DMS53 treated with DMSO at 0.1 percent for 48 hours (cell line): ENCODE data around the gene LONP1.
"Not testable (repeated sequence)": the region's sequence is repeated elsewhere in the genome, so short reads cannot be mapped to it uniquely, and the experiment has no call there.

Experiments
- DNase-seq: peaks from one replicate; lab custom pipeline; 2025; ENCODE audit not compliant: unreplicated experiment; lab: John Stamatoyannopoulos, UW

The LONP1 gene, protein sequence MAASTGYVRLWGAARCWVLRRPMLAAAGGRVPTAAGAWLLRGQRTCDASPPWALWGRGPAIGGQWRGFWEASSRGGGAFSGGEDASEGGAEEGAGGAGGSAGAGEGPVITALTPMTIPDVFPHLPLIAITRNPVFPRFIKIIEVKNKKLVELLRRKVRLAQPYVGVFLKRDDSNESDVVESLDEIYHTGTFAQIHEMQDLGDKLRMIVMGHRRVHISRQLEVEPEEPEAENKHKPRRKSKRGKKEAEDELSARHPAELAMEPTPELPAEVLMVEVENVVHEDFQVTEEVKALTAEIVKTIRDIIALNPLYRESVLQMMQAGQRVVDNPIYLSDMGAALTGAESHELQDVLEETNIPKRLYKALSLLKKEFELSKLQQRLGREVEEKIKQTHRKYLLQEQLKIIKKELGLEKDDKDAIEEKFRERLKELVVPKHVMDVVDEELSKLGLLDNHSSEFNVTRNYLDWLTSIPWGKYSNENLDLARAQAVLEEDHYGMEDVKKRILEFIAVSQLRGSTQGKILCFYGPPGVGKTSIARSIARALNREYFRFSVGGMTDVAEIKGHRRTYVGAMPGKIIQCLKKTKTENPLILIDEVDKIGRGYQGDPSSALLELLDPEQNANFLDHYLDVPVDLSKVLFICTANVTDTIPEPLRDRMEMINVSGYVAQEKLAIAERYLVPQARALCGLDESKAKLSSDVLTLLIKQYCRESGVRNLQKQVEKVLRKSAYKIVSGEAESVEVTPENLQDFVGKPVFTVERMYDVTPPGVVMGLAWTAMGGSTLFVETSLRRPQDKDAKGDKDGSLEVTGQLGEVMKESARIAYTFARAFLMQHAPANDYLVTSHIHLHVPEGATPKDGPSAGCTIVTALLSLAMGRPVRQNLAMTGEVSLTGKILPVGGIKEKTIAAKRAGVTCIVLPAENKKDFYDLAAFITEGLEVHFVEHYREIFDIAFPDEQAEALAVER

DNA sequence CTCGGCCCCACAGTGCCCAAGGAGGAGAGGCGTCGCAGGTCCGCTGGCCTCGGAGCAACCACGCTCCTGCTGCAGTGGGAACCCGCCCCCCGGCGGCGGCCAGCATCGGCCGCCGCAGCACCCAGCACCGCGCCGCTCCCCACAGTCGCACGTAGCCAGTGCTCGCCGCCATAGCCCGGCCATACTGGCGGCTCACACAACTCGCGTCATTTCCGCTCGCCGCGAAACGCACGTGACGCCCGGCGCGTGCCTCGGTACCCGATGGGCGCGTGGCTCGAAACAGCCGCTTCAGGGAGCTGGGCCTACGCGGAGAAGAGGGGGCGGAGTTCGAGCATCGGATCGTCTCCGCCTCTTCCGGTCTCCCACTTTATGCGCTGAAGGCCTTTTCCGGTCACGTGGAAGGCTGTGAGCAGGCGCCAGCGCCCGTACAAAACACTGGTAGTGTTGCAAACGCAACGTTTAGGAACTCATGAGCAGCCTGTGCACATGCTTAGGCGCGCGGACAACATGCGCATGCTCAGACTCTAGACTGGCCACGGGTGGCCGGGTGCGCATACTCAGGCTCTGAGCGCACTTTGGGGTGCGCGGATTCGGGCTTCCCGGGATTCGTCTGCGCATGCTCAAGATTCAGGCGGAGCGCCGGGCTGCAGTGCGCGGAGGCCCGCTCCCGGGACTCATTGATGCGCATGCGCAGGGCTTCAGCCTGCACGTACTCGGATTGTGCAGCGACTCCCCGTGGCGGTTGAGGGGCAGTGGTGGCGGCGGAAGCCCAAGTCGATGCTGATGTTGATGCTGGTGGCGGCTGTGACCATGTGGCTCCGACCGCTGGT lies at the start of gene LONP1, which contains the start of gene CATSPERD:
Gene LONP1, minus strand, starts transcription at position 186 of the 830 bp plus-strand sequence. Its CDS starts 14 bp downstream, at position 172.
Gene CATSPERD, plus strand, starts transcription at position 677 of the 830 bp plus-strand sequence. Its CDS starts 101 bp downstream, at position 778.
- DNase-seq, result peak; percentile 89

DNA sequence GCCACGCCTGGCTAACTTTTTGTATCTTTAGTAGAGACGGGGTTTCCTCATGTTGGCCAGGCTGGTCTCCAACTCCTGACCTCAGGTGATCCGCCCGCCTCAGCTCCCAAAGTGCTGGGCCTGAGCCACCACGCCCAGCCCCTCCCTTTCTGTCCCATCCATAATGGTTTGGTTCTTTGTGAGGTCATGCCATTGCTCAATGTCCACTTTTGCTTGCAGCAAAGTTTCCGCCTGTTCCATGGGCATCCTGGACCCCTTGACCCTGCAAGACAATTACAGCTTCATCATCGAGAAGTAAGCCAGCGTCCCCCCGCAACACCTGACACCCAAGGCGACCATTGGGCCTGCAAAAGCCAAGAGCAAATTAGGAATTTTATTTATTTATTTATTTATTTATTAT lies 48.0 kb upstream of the LONP1 start:
- no peak for DNase-seq

DNA sequence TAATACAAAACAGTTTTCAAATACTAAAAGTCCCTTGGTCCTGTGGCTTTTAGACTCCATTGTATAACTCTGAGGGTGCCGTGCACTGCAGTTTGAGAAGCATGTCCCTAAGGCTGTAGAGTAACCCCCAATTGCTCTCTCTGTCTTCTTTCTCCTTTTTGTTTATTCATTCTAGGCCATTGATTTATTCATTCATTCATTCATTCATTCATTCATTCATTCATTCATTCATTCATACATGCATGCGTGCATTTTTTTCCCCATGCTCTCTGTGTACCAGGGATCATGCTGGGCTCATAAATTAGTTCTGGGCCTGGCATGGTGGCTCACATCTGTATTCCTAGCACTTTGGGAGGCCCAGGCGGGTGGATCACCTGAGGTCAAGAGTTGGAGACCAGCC lies 45.3 kb upstream of the LONP1 start:
- DNase-seq, result no peak

DNA sequence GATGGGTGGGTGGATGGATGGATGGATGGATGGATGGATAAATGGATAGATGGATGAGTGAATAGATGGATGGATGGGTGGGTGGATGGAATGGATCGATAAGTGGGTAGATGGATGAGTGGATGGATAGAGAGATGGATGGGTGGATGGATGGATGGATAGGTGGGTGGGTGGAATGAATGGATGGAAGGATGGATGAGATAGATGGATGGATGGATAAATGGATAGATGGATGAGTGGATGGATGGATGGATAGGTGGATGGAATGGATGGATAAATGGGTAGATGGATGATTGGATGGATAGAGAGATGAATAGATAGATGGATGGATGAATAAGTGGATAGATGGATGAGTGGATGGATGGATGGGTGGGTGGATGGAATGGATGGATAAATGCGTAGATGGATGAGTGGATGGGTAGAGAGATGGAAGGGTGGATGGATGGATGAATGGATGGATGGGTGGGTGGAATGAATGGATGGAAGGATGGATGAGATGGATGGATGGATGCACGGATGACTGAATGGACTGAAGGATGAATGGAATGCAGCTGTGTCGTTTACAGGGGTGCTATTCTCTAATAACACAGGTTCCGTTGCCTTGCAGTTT lies 42.8 kb upstream of the LONP1 start:
- no peak for DNase-seq

DNA sequence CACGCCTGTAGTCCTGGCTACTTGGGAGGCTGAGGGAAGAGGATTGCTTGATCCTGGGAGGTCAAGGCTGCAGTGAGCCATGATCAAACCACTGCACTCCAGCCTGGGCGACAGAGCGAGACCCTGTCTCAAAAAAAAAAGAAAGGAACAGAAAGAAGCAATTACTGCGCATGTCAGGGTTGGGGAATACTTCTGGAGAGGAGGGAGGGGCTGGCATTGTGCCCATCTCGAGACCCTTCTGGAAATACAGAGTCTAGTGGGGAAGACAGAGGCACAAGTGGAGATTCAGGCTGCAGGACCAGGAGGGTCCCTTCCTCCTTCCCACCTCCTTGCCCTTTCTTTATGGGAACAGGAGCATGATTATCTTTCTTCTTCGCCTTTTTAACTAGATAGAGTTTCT lies 33.8 kb upstream of the LONP1 start:
- no peak for DNase-seq

DNA sequence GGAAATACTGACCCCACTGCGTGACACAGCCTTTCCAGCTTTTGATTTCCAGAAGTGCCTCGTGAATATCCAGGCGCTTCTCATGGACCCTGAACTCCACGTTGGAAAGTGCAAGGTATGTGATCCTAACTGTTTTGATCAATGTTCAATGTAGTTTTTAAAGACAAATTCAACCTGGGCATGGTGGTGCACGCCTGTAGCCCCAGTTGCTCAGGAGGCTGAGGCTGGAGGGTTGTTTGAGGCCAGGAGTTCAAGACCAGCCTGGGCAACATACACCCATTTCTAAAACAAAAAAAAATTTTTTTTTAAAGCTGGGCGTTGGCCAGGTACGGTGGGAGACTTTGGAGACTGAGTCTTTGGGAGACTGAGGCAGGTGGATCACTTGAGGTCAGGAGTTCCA lies 31.8 kb upstream of the LONP1 start:
- no peak for DNase-seq

DNA sequence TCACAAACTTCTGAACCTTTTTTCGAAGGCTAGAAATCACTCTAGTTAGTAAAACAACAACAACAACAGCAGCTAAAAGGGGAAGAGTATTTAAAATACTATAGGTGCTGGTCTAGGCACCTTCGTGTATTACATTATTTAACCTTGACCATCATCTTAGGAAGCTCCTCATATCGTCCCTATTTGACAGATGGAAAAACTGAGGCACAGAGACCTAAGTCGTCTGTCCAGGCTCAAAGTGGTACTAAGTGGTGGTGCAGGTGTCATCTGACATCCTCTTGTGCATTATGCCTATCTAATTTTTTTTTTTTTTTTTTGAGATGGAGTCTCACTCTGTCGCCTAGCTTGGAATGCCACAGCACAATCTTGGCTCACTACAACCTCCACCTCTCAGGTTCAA lies 29.6 kb upstream of the LONP1 start:
- no peak for DNase-seq

DNA sequence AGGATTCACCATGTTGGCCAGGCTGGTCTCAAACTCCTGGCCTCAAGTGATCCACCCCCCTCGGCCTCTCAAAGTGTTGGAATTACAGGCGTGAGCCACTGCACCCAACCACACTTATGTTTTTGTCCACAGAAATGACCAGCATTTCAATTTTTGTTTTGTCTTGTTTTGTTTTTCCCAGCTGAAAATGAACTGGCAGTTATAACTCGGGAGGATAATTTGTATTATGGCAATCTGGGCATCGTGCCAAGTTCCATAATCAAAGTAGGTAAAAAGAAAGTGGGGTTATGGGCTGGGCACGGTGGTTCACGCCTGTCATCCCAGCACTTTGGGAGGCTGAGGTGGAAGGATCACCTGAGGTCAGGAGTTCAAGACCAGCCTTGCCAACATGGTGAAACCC lies 29.0 kb upstream of the LONP1 start:
- not testable (repeated sequence) for DNase-seq

DNA sequence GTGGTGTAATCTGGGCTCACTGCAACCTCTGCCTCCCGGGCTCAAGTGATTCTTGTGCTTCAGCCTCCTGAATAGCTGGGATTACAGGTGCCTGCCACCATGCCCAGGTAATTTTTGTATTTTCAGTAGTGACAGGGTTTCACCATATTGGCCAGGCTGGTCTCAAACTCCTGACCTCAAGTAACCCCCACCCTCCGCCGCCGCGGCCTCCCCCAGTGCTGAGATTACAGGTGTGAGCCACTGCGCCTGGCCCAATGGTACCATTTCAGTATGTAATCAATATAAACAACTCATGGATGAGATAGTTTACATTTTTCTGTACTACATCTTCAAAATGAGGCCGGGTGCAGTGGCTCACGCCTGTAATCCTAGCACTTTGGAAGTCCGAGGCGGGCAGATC lies 25.1 kb upstream of the LONP1 start:
- DNase-seq, result not testable (repeated sequence)

DNA sequence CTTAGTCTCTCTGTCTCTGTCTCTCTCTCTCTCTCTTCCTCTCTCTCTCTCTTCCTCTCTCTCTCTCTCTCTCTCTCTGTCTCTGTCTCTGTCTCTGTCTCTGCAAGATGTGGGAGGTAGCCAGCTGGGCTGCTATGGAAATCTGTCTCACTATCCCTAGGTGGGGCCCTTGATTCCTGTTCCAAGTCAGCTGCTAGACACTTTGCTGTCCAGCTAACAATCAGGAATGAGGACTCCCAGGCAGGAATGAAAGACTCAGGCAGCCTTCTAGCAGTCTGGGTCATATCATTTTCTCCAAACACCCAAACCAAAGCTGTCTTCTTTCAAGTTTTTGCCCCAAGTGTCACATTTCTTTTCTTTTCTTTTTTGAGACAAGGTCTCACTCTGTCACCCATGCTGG lies 23.7 kb upstream of the LONP1 start:
- no peak for DNase-seq

DNA sequence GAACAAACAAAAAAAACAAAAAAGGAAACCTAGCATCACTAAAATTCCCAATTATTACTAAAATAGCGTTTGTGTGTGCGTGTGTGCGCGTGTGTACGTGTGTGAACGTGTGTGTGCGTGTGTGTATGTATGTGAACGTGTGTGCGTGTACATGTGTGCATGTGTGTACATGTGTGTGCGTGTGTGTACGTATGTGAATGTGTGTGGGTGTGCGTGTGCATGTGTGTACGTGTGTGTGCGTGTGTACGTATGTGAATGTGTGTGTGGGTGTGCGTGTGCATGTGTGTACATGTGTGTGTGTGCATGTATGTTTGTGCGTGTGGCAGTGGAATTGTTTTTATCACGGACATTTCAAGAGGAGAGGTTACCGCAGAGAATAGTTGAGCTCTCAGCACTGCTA lies 22.1 kb upstream of the LONP1 start:
- no peak for DNase-seq

DNA sequence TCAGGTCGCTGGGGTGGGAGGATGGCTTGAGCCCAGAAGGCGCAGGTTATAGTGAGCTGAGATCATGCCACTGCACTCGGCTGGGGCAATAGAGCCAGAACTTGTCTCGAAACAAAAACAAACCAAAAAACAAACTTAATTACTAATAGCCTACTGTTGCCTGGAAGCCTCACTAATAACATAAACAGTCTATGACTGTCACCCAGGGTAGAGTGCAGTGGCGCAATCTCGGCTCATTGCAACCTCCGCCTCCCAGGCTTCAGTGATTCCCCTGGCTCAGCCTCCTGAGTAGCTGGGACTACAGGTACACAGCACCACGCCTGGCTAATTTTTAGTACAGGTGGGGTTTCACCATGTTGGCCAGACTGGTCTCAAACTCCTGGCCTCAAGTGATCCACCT lies 18.5 kb upstream of the LONP1 start:
- DNase-seq, result no peak

DNA sequence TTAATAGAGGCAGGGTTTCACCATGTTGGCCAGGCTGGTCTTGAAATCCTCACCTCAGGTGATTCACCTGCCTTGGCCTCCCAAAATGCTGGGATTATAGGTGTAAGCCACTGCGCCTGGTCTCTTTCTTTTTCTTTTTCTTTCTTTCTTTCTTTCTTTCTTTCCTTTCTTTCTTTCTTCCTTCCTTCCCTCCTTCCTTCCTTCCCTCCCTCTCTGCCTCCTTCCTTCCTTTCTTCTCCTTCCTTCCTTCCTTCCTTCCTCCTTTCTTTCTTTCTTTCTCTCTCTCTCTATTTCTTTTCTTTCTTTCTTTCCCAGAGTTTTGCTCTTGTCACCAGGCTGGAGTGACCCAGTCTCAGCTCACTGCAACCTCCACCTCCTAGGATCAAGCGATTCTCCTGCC lies 13.2 kb upstream of the LONP1 start:
- not testable (repeated sequence) for DNase-seq

DNA sequence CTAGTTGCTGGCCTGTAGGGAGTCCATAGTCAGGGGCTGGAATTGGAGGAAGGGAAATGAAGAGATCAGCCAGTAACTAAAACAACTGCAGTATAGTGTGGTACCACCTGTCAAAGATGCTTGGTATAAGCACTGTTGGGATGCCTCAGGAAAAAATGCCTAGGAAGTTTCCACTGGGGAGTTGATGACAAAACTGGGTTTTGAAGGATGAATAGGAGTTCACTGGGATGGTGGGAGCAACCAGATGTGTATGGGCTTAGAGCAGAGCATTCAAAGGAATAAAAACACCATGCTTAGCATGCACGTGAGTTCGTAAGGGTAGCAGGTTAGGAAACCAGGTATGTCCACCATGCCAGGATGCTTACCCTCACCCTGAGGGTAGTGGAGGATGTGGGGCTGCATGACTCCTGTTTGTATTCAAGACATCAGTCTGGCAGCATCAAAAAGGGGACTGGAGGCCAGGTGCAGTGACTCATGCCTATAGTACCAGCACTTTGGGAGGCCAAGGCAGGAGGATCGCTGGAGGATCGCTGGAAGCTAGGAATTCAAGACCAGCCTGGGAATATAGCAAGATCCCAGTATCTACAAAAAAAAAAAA lies 7.6 kb upstream of the LONP1 start:
- DNase-seq, result no peak

DNA sequence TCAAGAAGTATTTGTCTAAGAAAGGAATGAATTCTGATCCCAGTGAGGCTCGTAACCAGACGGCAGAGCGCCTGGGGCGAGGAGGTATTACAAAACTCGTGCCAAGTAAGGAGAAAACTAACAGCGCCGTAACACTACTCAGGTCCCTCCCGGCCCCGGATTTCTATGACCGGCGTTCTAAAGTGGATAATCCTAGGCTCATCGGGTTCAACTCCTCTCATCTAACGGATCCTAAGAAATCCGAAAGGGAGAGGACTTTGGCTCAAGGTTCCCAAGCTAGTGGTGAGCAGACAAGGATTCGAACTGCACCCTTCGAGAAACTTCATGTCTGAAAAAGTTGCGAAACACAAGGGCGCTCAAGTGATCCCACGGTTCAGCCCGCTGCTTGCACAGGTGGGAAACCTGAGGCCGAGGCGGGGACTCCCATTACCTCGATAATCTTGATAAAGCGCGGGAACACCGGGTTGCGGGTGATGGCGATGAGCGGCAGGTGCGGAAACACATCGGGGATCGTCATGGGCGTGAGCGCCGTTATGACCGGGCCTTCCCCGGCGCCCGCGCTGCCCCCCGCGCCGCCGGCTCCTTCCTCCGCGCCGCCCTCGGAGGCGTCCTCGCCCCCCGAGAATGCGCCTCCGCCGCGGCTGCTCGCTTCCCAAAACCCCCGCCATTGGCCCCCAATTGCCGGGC lies 529 bp downstream of the LONP1 start:
- no peak for DNase-seq

DNA sequence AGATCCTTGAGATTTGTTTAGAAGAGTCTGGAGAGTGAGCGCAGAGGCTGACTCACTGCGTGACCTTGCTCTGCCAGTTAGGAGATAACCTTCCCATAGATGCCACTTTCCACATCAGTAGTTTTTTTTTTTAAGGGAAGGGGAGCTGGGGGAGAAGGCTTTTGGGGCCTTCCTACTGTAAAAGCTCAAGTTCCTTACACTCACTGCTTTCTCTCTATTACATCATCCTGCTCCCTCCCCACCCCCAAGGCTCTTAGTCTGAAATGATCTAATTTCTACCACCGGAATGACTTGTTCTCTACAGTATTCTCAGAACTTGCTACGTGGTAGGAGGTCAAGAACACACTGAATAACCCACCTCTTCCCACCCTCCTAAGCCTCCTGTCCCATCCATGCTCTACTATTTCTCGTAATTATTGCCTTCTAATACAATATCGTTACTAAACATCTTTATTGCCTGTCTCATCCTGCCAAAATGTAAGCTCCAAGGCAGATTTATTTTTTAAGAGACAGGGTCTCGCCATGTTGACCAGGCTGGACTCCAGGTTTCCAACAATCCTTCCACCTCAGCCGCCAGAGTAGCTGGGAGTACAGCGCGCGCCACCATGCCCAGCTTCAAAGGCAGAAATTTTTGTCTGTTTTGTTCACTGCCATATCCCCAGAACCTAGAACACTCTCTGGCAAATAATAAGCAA lies 1.2 kb downstream of the LONP1 start:
- DNase-seq, result peak; percentile 33

DNA sequence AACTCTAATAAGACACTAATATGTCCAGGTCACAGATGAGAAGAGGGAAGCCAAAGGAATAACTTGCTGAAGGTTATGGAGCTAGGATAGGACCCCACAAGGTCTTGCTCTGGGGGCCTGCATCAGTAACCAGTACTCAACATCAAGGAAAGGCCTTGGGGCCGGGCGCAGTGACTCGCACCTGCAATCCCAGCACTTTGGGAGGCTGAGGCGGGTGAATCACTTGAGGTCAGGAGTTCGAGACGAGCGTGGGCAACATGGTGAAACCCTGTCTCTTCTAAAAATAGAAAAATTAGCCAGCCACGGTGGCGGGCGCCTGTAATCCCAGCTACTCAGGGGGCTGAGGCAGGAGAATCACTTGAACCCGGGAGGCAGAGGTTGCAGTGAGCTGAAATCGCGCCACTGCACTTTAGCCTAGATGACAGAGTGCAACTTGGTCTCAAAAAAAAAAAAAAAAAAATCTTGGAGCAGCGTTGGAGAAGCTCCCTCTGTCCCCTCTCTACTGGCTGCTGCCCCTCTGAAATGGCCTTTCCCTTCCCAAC lies 1.8 kb downstream of the LONP1 start:
- DNase-seq, result no peak

DNA sequence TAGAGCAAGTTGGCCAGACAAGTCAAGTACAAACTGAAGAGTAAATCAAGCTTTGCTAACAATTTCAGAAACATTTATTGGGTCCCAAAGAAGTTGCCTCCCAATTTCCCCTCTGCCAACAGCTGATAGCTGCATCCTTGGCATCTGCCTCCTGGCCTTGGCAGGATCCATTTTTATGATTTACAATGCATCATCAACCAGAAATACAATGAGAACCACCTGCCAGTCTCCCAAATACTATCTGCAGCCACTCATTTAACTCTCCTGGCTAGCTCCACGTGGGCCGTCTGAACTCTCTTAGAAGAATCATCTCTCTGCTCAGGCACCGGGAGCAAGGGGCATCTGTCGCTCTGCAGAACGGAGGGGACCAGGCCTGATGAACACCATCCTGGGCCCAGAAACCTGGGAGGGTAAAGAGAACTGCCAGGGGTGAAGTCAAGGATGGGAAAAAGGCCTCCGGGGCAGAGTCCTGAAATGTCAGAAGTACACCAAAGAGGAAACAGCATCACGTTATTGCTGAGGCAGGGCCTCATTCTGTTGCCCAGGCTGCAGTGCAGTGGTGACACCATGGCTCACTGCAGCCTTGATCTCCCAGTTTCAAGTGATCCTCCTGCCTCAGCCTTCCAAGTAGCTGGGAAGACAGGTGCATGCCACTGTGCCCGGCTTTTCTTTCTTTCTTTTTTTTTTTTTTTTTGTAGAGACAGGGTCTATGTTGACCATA lies 2.6 kb downstream of the LONP1 start:
- no peak for DNase-seq
